HEK293 (cell line): Measurements from ENCODE around the gene CPN2.

ENCODE experiments used
- ZBTB1 ChIP-seq: fragments of 450-650 bp; formaldehyde crosslinking; IDR thresholded peaks from 2 replicates; pipeline ENCODE4 v1.5.1; 2016; ENCODE audit warnings: missing biosample characterization, missing genetic modification characterization
- ZNF24 ChIP-seq: fragments of 450-650 bp; formaldehyde crosslinking; IDR thresholded peaks from 2 replicates; pipeline ENCODE4 v1.5.1; 2016; ENCODE audit warnings: missing biosample characterization, missing genetic modification characterization
- TF ChIP-seq, protein P1 (sequence below): fragments of 450-650 bp; formaldehyde crosslinking; IDR thresholded peaks from 2 replicates; pipeline ENCODE4 v1.5.1; 2016; ENCODE audit warnings: missing biosample characterization, missing genetic modification characterization

DNA sequence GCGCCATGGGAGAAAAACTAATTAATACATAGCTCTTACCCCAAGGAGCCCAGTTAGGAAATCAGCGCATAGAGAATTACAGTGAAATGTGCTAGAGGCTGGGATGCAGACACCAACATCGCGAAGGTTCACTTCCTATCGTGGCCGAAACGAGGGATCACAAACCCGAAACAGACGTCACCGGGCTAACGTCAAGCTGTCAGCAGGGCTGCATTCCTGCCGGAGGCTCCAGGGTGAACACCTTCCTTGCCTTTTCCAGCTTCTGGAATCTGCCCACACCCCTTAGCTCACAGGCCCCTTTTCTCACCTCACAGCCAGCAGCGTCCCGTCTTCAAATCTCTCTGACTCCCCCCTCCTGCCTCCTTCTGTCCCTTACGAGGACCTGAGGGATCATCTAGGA is 34.9 kb upstream of the CPN2 start:
- TF ChIP-seq ZNF24 (tag by site-specific recombination) = no peak
- no peak for TF ChIP-seq ZBTB1 (tag by site-specific recombination)
- TF ChIP-seq, protein P1, sequence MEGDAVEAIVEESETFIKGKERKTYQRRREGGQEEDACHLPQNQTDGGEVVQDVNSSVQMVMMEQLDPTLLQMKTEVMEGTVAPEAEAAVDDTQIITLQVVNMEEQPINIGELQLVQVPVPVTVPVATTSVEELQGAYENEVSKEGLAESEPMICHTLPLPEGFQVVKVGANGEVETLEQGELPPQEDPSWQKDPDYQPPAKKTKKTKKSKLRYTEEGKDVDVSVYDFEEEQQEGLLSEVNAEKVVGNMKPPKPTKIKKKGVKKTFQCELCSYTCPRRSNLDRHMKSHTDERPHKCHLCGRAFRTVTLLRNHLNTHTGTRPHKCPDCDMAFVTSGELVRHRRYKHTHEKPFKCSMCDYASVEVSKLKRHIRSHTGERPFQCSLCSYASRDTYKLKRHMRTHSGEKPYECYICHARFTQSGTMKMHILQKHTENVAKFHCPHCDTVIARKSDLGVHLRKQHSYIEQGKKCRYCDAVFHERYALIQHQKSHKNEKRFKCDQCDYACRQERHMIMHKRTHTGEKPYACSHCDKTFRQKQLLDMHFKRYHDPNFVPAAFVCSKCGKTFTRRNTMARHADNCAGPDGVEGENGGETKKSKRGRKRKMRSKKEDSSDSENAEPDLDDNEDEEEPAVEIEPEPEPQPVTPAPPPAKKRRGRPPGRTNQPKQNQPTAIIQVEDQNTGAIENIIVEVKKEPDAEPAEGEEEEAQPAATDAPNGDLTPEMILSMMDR (tag by site-specific recombination) = no peak
